HepG2 (cell line): ENCODE measurements around the gene OR2B2. TPM values are rescaled to one million over a fixed set of nuclear protein-coding genes. Genes with fewer than 3 reads are reported as not detected.

Experiments
- GFI1 ChIP-seq: sonication (generic); formaldehyde crosslinking; IDR thresholded peaks from 2 replicates; pipeline ENCODE4 v1.5.0; 2020; ENCODE audit warnings: missing genetic modification reagents, mild to moderate bottlenecking, borderline replicate concordance
- HCFC1 ChIP-seq: fragments of 150-350 bp; IDR thresholded peaks from 2 replicates; pipeline ENCODE4 v1.6.1; 2014; ENCODE audit warnings: low read depth, low read length
- HHEX ChIP-seq: IDR thresholded peaks from 2 replicates; pipeline ENCODE4 v1.6.1; 2016; ENCODE audit warnings: control low read depth
- HMG20B ChIP-seq: conservative IDR thresholded peaks from 2 replicates; pipeline ENCODE4 v1.6.1; 2016; ENCODE audit warnings: missing genetic modification reagents, missing compliant biosample characterization
- HNRNPUL1 ChIP-seq: fragments of 200-400 bp; formaldehyde crosslinking; IDR thresholded peaks from 2 replicates; pipeline ENCODE4 v1.6.1; 2017; ENCODE audit warnings: low read depth, mild to moderate bottlenecking, low read length, moderate library complexity
- KDM5A ChIP-seq: fragments of 200-600 bp; sonication (generic); IDR thresholded peaks from 2 replicates; pipeline ENCODE4 v1.7.0; 2018; ENCODE audit warnings: antibody characterized with exemption, mild to moderate bottlenecking, low read length, borderline replicate concordance
- MBD4 ChIP-seq: IDR thresholded peaks from 2 replicates; pipeline ENCODE4 v1.6.1; 2012; ENCODE audit warnings: low read length, inconsistent platforms, borderline replicate concordance
- MYC ChIP-seq: sonication (generic); formaldehyde crosslinking; IDR thresholded peaks from 2 replicates; pipeline ENCODE4 v1.9.0; 2021; ENCODE audit warnings: missing genetic modification reagents, borderline replicate concordance
- SRY ChIP-seq: sonication (generic); formaldehyde crosslinking; IDR thresholded peaks from 2 replicates; pipeline ENCODE4 v1.8.0; 2022; ENCODE audit warnings: mild to moderate bottlenecking, missing genetic modification reagents
- YEATS2 ChIP-seq: sonication (generic); formaldehyde crosslinking; IDR thresholded peaks from 2 replicates; pipeline ENCODE4 v1.4.0; 2020; ENCODE audit warnings: missing genetic modification reagents, borderline replicate concordance
- ZFP37 ChIP-seq: sonication (generic); formaldehyde crosslinking; IDR thresholded peaks from 2 replicates; pipeline ENCODE4 v1.4.0; 2020; ENCODE audit warnings: missing genetic modification reagents, borderline replicate concordance
- ZNF235 ChIP-seq: sonication (generic); formaldehyde crosslinking; IDR thresholded peaks from 2 replicates; pipeline ENCODE4 v1.8.1; 2023; ENCODE audit warnings: mild to moderate bottlenecking, missing genetic modification reagents, borderline replicate concordance
- ZNF670 ChIP-seq: sonication (generic); formaldehyde crosslinking; IDR thresholded peaks from 2 replicates; pipeline ENCODE4 v1.8.0; 2022; ENCODE audit warnings: mild to moderate bottlenecking, missing genetic modification reagents, borderline replicate concordance
- ZNF746 ChIP-seq: sonication (generic); formaldehyde crosslinking; IDR thresholded peaks from 2 replicates; pipeline ENCODE4 v1.8.0; 2022; ENCODE audit warnings: mild to moderate bottlenecking, missing genetic modification reagents
- ZSCAN22 ChIP-seq: sonication (generic); formaldehyde crosslinking; IDR thresholded peaks from 2 replicates; pipeline ENCODE4 v1.4.0; 2020; ENCODE audit warnings: mild to moderate bottlenecking, missing genetic modification reagents
- polyA plus RNA-seq, 8 experiments: library from polyadenylated mRNA; depleted of rRNA in 3 of 8; stranded (reverse) in 7 of 8; unstranded in 1 of 8; fragments of >200 nt; fragmentation: Illumina TruSeq in 4 of 8; extraction: Trizol in 4 of 8; gene quantifications; 2 replicates each; pipeline versions ENCODE4 v1.2.1 to v1.2.3, GENCODE V29; 2011 to 2016; ENCODE audit warnings: low read depth in 4 of 8, missing spikeins in 1 of 8, mixed read lengths in 1 of 8; ENCODE audit not compliant: insufficient read depth in 1 of 8
- total RNA-seq, 5 experiments: library from RNA; depleted of rRNA; stranded (reverse); fragments of >200 nt; fragmentation: Illumina TruSeq; extraction: Trizol; gene quantifications; 2 replicates each; pipeline ENCODE4 v1.2.3, GENCODE V29; 2016; ENCODE audit warnings: low read depth in 1 of 5
- TF ChIP-seq, protein P1 (sequence below): sonication (generic); formaldehyde crosslinking; IDR thresholded peaks from 2 replicates; pipeline ENCODE4 v1.4.0; 2020; ENCODE audit warnings: missing genetic modification reagents
- TF ChIP-seq, protein P2 (sequence below): sonication (generic); formaldehyde crosslinking; IDR thresholded peaks from 2 replicates; pipeline ENCODE4 v1.4.0; 2020; ENCODE audit warnings: missing genetic modification reagents
- TF ChIP-seq, protein P3 (sequence below): sonication (generic); formaldehyde crosslinking; IDR thresholded peaks from 2 replicates; pipeline ENCODE4 v1.4.0; 2020; ENCODE audit warnings: missing genetic modification reagents, borderline replicate concordance

The OR2B2 gene
- total and polyA plus RNA-seq, 2 of the 13 experiments (the other 11 are each of a cell fraction or from before 2014, with no cell fraction given) = not detected

DNA sequence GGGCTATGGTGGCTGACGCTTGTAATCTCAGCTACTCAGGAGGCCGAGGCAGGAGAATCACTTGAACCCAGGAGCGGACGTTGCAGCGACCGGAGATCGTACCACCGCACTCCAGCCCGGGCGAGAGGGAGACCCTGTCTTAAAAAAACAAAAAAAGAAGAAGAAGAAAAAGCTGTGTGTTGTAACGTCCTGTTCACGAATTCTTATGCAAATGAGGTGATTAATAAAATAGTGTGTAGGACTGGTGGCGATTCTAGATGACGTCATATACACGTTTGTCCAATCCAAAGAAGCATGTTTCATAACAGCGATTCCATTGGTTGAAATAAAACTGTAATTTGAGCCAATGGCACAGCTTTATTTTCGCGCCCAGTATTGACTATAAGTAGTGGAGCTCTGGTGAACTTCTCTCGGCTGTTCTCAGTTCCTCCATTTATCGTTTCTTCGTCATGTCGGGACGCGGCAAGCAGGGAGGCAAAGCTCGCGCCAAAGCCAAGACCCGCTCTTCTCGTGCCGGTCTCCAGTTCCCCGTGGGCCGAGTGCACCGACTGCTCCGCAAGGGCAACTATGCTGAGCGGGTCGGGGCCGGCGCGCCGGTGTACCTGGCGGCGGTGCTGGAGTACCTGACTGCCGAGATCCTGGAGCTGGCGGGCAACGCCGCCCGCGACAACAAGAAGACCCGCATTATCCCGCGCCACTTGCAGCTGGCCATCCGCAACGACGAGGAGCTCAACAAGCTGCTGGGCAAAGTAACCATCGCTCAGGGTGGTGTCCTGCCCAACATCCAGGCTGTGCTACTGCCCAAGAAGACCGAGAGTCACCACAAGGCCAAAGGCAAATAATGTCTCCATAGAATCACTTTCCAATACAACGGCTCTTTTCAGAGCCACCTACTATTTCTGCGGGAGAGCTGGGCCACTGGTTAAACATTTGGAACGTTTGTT lies 47.0 kb downstream of the OR2B2 start (continued):
- TF ChIP-seq, protein P1, sequence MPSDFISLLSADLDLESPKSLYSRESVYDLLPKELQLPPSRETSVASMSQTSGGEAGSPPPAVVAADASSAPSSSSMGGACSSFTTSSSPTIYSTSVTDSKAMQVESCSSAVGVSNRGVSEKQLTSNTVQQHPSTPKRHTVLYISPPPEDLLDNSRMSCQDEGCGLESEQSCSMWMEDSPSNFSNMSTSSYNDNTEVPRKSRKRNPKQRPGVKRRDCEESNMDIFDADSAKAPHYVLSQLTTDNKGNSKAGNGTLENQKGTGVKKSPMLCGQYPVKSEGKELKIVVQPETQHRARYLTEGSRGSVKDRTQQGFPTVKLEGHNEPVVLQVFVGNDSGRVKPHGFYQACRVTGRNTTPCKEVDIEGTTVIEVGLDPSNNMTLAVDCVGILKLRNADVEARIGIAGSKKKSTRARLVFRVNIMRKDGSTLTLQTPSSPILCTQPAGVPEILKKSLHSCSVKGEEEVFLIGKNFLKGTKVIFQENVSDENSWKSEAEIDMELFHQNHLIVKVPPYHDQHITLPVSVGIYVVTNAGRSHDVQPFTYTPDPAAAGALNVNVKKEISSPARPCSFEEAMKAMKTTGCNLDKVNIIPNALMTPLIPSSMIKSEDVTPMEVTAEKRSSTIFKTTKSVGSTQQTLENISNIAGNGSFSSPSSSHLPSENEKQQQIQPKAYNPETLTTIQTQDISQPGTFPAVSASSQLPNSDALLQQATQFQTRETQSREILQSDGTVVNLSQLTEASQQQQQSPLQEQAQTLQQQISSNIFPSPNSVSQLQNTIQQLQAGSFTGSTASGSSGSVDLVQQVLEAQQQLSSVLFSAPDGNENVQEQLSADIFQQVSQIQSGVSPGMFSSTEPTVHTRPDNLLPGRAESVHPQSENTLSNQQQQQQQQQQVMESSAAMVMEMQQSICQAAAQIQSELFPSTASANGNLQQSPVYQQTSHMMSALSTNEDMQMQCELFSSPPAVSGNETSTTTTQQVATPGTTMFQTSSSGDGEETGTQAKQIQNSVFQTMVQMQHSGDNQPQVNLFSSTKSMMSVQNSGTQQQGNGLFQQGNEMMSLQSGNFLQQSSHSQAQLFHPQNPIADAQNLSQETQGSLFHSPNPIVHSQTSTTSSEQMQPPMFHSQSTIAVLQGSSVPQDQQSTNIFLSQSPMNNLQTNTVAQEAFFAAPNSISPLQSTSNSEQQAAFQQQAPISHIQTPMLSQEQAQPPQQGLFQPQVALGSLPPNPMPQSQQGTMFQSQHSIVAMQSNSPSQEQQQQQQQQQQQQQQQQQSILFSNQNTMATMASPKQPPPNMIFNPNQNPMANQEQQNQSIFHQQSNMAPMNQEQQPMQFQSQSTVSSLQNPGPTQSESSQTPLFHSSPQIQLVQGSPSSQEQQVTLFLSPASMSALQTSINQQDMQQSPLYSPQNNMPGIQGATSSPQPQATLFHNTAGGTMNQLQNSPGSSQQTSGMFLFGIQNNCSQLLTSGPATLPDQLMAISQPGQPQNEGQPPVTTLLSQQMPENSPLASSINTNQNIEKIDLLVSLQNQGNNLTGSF = no peak
- no peak for TF ChIP-seq HMG20B (CRISPR knock-in tag)
- no peak for TF ChIP-seq HHEX (CRISPR knock-in tag)
- TF ChIP-seq ZNF235 (CRISPR knock-in tag) = no peak
- TF ChIP-seq YEATS2 (CRISPR knock-in tag) = no peak
- TF ChIP-seq ZFP37 (CRISPR knock-in tag) = no peak
- no peak for TF ChIP-seq GFI1 (CRISPR knock-in tag)
- TF ChIP-seq ZNF670 (CRISPR knock-in tag) = no peak
- TF ChIP-seq ZSCAN22 (CRISPR knock-in tag) = no peak
- TF ChIP-seq, protein P2, sequence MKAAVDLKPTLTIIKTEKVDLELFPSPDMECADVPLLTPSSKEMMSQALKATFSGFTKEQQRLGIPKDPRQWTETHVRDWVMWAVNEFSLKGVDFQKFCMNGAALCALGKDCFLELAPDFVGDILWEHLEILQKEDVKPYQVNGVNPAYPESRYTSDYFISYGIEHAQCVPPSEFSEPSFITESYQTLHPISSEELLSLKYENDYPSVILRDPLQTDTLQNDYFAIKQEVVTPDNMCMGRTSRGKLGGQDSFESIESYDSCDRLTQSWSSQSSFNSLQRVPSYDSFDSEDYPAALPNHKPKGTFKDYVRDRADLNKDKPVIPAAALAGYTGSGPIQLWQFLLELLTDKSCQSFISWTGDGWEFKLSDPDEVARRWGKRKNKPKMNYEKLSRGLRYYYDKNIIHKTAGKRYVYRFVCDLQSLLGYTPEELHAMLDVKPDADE (CRISPR knock-in tag) = no peak
- TF ChIP-seq, protein P3, sequence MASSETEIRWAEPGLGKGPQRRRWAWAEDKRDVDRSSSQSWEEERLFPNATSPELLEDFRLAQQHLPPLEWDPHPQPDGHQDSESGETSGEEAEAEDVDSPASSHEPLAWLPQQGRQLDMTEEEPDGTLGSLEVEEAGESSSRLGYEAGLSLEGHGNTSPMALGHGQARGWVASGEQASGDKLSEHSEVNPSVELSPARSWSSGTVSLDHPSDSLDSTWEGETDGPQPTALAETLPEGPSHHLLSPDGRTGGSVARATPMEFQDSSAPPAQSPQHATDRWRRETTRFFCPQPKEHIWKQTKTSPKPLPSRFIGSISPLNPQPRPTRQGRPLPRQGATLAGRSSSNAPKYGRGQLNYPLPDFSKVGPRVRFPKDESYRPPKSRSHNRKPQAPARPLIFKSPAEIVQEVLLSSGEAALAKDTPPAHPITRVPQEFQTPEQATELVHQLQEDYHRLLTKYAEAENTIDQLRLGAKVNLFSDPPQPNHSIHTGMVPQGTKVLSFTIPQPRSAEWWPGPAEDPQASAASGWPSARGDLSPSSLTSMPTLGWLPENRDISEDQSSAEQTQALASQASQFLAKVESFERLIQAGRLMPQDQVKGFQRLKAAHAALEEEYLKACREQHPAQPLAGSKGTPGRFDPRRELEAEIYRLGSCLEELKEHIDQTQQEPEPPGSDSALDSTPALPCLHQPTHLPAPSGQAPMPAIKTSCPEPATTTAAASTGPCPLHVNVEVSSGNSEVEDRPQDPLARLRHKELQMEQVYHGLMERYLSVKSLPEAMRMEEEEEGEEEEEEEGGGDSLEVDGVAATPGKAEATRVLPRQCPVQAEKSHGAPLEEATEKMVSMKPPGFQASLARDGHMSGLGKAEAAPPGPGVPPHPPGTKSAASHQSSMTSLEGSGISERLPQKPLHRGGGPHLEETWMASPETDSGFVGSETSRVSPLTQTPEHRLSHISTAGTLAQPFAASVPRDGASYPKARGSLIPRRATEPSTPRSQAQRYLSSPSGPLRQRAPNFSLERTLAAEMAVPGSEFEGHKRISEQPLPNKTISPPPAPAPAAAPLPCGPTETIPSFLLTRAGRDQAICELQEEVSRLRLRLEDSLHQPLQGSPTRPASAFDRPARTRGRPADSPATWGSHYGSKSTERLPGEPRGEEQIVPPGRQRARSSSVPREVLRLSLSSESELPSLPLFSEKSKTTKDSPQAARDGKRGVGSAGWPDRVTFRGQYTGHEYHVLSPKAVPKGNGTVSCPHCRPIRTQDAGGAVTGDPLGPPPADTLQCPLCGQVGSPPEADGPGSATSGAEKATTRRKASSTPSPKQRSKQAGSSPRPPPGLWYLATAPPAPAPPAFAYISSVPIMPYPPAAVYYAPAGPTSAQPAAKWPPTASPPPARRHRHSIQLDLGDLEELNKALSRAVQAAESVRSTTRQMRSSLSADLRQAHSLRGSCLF (CRISPR knock-in tag) = no peak
- no peak for TF ChIP-seq HCFC1
- no peak for TF ChIP-seq ZNF746 (CRISPR knock-in tag)
- TF ChIP-seq MBD4 = no peak
- no peak for TF ChIP-seq KDM5A
- no peak for TF ChIP-seq MYC (CRISPR knock-in tag)
- no peak for TF ChIP-seq HNRNPUL1
- peak; percentile 87 for TF ChIP-seq SRY (CRISPR knock-in tag)
